ENCODE results near the gene UAP1L1.

The UAP1L1 gene

GRCh38 chr9:137070906-137071275 lies 6.4 kb upstream of the UAP1L1 start:
- peak; percentile 39 for DNase-seq (ENCODE audit: insufficient read length)
- TF ChIP-seq TAF1 (IDR thresholded peaks at IDR 0.05; ENCODE audit: borderline replicate concordance, low read depth, low read length) = no peak
- no peak for TF ChIP-seq POLR2A (IDR thresholded peaks at IDR 0.05; ENCODE audit: low read depth, low read length)
- no peak for TF ChIP-seq POLR2AphosphoS5 (IDR thresholded peaks at IDR 0.05; ENCODE audit: low read depth, low read length)
- no peak for FAIRE-seq

- no peak for FAIRE-seq
- no peak for DNase-seq (ENCODE audit: insufficient read length)
- no peak for TF ChIP-seq POLR2AphosphoS5 (IDR thresholded peaks at IDR 0.05; ENCODE audit: low read depth, low read length)
- no peak for TF ChIP-seq TAF1 (IDR thresholded peaks at IDR 0.05; ENCODE audit: borderline replicate concordance, low read depth, low read length)
- no peak for TF ChIP-seq POLR2A (IDR thresholded peaks at IDR 0.05; ENCODE audit: low read depth, low read length)
Observed at GRCh38 chr9:137071282-137071681, 6.0 kb upstream of the UAP1L1 start.

GRCh38 chr9:137073992-137074399 lies 3.3 kb upstream of the UAP1L1 start:
- DNase-seq (ENCODE audit: insufficient read length) (no peak), FAIRE-seq (no peak)
- TF ChIP-seq TAF1 (IDR thresholded peaks at IDR 0.05; ENCODE audit: borderline replicate concordance, low read depth, low read length) (no peak), POLR2A (IDR thresholded peaks at IDR 0.05; ENCODE audit: low read depth, low read length) (no peak), POLR2AphosphoS5 (IDR thresholded peaks at IDR 0.05; ENCODE audit: low read depth, low read length) (no peak)

GRCh38 chr9:137074657-137075274 lies 2.6 kb upstream of the UAP1L1 start:
- peak; percentile 17; the same call in 1 of the 2 replicates for TF ChIP-seq POLR2A (IDR thresholded peaks at IDR 0.05; ENCODE audit: low read depth, low read length)
- TF ChIP-seq POLR2AphosphoS5 (IDR thresholded peaks at IDR 0.05; ENCODE audit: low read depth, low read length) = no peak
- FAIRE-seq (peak; percentile 54), DNase-seq (ENCODE audit: insufficient read length) (peak; percentile 40)

GRCh38 chr9:137075275-137075775 lies 2.0 kb upstream of the UAP1L1 start:
- TF ChIP-seq POLR2A (IDR thresholded peaks at IDR 0.05; ENCODE audit: low read depth, low read length) (no peak), POLR2AphosphoS5 (IDR thresholded peaks at IDR 0.05; ENCODE audit: low read depth, low read length) (no peak), TAF1 (IDR thresholded peaks at IDR 0.05; ENCODE audit: borderline replicate concordance, low read depth, low read length) (no peak)
- DNase-seq (ENCODE audit: insufficient read length) (no peak), FAIRE-seq (no peak)

GRCh38 chr9:137076636-137077009 lies 694 bp upstream of the UAP1L1 start:
- no peak for TF ChIP-seq POLR2A (IDR thresholded peaks at IDR 0.05; ENCODE audit: low read depth, low read length)
- TF ChIP-seq POLR2AphosphoS5 (IDR thresholded peaks at IDR 0.05; ENCODE audit: low read depth, low read length) = no peak
- no peak for TF ChIP-seq TAF1 (IDR thresholded peaks at IDR 0.05; ENCODE audit: borderline replicate concordance, low read depth, low read length)
- DNase-seq (ENCODE audit: insufficient read length) (no peak), FAIRE-seq (no peak)

- no peak for DNase-seq (ENCODE audit: insufficient read length)
- peak; percentile 72 for FAIRE-seq
Observed at GRCh38 chr9:137077758-137078693, 709 bp downstream of the UAP1L1 start.

GRCh38 chr9:137078701-137079400 lies 1.5 kb downstream of the UAP1L1 start:
- FAIRE-seq (no peak), DNase-seq (ENCODE audit: insufficient read length) (no peak)
- TF ChIP-seq TAF1 (IDR thresholded peaks at IDR 0.05; ENCODE audit: borderline replicate concordance, low read depth, low read length) (no peak), POLR2A (IDR thresholded peaks at IDR 0.05; ENCODE audit: low read depth, low read length) (no peak), POLR2AphosphoS5 (IDR thresholded peaks at IDR 0.05; ENCODE audit: low read depth, low read length) (no peak)

More at GRCh38 chr9:137077758-137078693, 709 bp downstream of the UAP1L1 start:
- no peak for TF ChIP-seq POLR2A (IDR thresholded peaks at IDR 0.05; ENCODE audit: low read depth, low read length)
- TF ChIP-seq POLR2AphosphoS5 (IDR thresholded peaks at IDR 0.05; ENCODE audit: low read depth, low read length) = no peak
- no peak for TF ChIP-seq TAF1 (IDR thresholded peaks at IDR 0.05; ENCODE audit: borderline replicate concordance, low read depth, low read length)

GRCh38 chr9:137079401-137079787 lies 2.1 kb downstream of the UAP1L1 start:
- DNase-seq (ENCODE audit: insufficient read length) = no peak
- TF ChIP-seq POLR2A (IDR thresholded peaks at IDR 0.05; ENCODE audit: low read depth, low read length) (no peak), POLR2AphosphoS5 (IDR thresholded peaks at IDR 0.05; ENCODE audit: low read depth, low read length) (no peak), TAF1 (IDR thresholded peaks at IDR 0.05; ENCODE audit: borderline replicate concordance, low read depth, low read length) (no peak)
- FAIRE-seq = no peak

- DNase-seq (ENCODE audit: insufficient read length) (no peak), FAIRE-seq (no peak)
- TF ChIP-seq POLR2AphosphoS5 (IDR thresholded peaks at IDR 0.05; ENCODE audit: low read depth, low read length) = no peak
- TF ChIP-seq TAF1 (IDR thresholded peaks at IDR 0.05; ENCODE audit: borderline replicate concordance, low read depth, low read length) = no peak
- no peak for TF ChIP-seq POLR2A (IDR thresholded peaks at IDR 0.05; ENCODE audit: low read depth, low read length)
Observed at GRCh38 chr9:137080260-137081122, 3.2 kb downstream of the UAP1L1 start.

Data from GM12892 (cell line).